A673 (cell line): ENCODE data around the gene PASK.

Experiments
- EZH2 ChIP-seq: fragments of 200-600 bp; sonication (generic); IDR thresholded peaks from 2 replicates; pipeline ENCODE4 v1.6.1; 2017; ENCODE audit warnings: borderline replicate concordance, low read depth, mild to moderate bottlenecking, mixed read lengths, antibody characterized with exemption, low read length; ENCODE audit not compliant: poor library complexity, severe bottlenecking
- TF ChIP-seq, protein P1 (sequence below): fragments of 300-800, 200-600 bp; sonication (generic); conservative IDR thresholded peaks from 2 replicates; pipeline ENCODE4 v1.5.1; 2017; ENCODE audit warnings: low read depth, mild to moderate bottlenecking, antibody characterized with exemption, low read length, moderate library complexity, mixed read lengths

DNA sequence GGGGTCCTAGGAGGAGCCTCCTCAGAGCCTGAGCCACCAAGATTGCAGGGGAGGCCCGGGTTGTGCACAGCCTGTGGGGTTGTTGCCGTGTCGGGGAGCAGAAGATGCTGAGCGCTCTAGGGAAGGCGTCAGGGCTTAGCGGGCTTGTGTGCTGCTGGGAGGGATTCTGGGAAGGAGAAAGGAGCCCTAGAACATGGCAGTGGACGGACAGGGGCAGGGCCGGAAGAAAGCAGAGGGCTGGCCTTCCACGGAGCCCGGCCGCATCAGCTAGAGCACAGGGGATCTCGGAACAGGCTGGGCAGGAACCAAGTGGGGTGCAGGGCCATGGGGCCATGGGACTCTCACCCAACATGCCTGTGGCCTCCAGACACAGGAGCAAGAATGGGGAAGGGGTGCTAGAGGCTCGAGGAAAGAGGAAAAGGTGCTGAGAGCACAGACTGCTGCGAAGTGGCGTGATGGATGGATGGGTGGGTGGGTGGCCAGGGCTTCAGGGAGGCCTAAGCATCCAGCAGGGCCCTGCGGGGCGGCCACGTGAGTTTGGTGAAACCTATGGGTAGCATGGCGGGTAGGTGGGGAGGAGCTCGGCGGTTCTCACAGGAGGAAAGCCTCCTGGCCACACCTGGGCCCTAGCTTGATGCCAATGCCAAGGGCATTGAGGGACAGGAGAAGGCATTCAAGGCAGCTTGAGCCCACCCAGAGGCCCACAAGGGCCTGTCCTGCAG is 82.9 kb downstream of the PASK start:
- TF ChIP-seq, protein P1, sequence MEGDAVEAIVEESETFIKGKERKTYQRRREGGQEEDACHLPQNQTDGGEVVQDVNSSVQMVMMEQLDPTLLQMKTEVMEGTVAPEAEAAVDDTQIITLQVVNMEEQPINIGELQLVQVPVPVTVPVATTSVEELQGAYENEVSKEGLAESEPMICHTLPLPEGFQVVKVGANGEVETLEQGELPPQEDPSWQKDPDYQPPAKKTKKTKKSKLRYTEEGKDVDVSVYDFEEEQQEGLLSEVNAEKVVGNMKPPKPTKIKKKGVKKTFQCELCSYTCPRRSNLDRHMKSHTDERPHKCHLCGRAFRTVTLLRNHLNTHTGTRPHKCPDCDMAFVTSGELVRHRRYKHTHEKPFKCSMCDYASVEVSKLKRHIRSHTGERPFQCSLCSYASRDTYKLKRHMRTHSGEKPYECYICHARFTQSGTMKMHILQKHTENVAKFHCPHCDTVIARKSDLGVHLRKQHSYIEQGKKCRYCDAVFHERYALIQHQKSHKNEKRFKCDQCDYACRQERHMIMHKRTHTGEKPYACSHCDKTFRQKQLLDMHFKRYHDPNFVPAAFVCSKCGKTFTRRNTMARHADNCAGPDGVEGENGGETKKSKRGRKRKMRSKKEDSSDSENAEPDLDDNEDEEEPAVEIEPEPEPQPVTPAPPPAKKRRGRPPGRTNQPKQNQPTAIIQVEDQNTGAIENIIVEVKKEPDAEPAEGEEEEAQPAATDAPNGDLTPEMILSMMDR: no peak
- TF ChIP-seq EZH2: no peak
